ENCODE measurements around the gene KIRREL3.

DNA sequence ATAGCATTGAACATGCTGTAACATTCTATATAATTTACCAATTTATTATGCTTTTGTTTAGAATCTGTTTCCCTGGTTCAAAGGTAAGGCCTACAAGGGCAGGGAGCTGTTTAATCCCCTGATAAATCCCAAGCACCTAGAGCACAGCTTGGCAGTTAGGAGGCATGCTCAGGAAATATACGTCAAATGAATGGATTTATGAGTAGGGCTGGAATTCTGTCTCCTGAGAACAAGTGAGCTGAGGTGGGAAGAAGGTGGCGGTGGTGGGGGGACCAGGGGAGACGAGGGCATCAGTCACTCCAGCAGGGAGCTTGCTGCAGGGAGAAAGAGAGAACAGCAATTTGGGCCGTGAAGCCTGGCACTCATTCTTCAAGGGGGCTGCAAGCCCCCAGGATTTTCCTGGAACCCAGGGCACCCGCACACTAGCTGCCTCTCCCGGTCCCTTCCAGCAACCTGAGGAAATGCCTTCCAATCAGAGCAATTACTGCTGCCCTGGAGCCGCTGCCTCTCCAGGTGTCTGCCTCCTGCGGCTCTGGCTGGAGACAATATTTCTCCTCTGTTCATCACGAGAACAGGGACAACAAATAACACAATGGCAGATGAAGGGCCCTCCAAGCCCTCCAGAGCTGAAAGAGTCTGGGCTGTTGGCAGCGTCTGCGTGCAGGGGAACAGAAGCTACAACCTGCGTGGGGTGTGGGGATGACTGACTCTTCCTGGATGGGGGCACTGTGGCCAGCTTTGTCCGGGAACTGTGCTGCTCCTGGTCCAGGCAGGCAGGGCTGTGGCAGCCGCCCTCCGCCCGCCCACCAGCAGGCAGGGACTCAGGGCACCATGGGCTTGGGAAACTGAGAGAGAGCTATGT is 411.7 kb downstream of the KIRREL3 start:
- TF ChIP-seq GATA2 (IDR thresholded peaks at IDR 0.05; ENCODE audit: low read depth, low read length) (no peak), GATA3 (IDR thresholded peaks at IDR 0.05; ENCODE audit: low read depth, low read length) (no peak)
